ENCODE measurements around the gene PNCK. TPM values are rescaled to one million over a fixed set of nuclear protein-coding genes. Genes with fewer than 3 reads are reported as not detected.
A peak's percentile ranks its signal among the peaks of the same experiment; 100 is the strongest.

PNCK gene
- total RNA-seq, 1 donor from 2014 or later = 1.4 TPM

DNA sequence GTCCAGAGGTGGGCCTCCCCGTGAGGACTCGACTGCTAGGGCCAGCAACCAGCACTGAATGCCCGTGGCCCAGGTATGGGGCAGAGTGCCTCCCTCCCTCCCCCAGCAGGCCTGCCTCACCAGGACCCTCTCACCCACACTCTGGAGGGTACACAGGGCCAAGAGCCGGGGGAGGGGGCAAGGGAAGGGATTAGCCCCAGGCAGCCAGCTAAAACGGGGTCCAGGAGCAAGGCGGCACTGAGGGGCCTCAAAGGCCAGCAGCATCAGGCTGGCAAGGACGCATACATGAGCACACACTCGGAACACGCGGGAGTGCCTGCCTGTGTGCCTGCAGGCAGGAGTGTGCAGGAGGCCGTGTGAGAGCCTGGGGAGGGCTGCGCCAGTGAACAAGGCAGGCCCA is 44.9 kb downstream of the PNCK start:
- intact Hi-C loops (cut with DNase I) = no loop called here
- Histone ChIP-seq H3K4me3 (no peak overlapping the region), H3K9me3 (peaks cover 0 to 3% of the 10 kb centered on the region in 2 donors), H3K4me1 (no peaks in the 10 kb centered on the region), H3K36me3 (no peaks in the 10 kb centered on the region), H3K27ac (no peak overlapping the region), H3K27me3 (peaks cover 4% of the 10 kb centered on the region)
- DNase-seq (ENCODE audit: low spot score in 2 of 2) = peak in 1 of 2 donors; percentile 3
- TF ChIP-seq, protein P1, sequence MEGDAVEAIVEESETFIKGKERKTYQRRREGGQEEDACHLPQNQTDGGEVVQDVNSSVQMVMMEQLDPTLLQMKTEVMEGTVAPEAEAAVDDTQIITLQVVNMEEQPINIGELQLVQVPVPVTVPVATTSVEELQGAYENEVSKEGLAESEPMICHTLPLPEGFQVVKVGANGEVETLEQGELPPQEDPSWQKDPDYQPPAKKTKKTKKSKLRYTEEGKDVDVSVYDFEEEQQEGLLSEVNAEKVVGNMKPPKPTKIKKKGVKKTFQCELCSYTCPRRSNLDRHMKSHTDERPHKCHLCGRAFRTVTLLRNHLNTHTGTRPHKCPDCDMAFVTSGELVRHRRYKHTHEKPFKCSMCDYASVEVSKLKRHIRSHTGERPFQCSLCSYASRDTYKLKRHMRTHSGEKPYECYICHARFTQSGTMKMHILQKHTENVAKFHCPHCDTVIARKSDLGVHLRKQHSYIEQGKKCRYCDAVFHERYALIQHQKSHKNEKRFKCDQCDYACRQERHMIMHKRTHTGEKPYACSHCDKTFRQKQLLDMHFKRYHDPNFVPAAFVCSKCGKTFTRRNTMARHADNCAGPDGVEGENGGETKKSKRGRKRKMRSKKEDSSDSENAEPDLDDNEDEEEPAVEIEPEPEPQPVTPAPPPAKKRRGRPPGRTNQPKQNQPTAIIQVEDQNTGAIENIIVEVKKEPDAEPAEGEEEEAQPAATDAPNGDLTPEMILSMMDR (IDR thresholded peaks at IDR 0.05) = no peak

- Histone ChIP-seq H3K4me3 (no peak overlapping the region), H3K36me3 (no peaks in the 10 kb centered on the region), H3K4me1 (no peaks in the 10 kb centered on the region), H3K9me3 (peaks cover 0 to 3% of the 10 kb centered on the region in 2 donors), H3K27me3 (peaks cover 4% of the 10 kb centered on the region), H3K27ac (no peak overlapping the region)
- DNase-seq (ENCODE audit: low spot score in 2 of 2) = no peak
- TF ChIP-seq, protein P1 (IDR thresholded peaks at IDR 0.05) = no peak
- intact Hi-C loops (cut with DNase I) = no loop called here
Measured at GRCh38 chrX:153628129-153628528, 45.5 kb downstream of the PNCK start.

- DNase-seq (ENCODE audit: low spot score in 2 of 2) = peak in 1 of 2 donors; percentile 1
- Histone ChIP-seq H3K36me3 (no peaks in the 10 kb centered on the region), H3K4me3 (no peak overlapping the region), H3K27ac (no peak overlapping the region), H3K27me3 (peaks cover under 1% of the 10 kb centered on the region), H3K4me1 (no peaks in the 10 kb centered on the region), H3K9me3 (peaks cover 0 to 3% of the 10 kb centered on the region in 2 donors)
- TF ChIP-seq, protein P1 (IDR thresholded peaks at IDR 0.05) = no peak
- intact Hi-C loops (cut with DNase I) = no loop called here
Measured at GRCh38 chrX:153627675-153628111, 45.9 kb downstream of the PNCK start.

GRCh38 chrX:153626863-153627674 is 46.5 kb downstream of the PNCK start:
- TF ChIP-seq, protein P1 (IDR thresholded peaks at IDR 0.05) = no peak
- Histone ChIP-seq H3K27me3 (no peaks in the 10 kb centered on the region), H3K36me3 (no peaks in the 10 kb centered on the region), H3K27ac (no peak overlapping the region), H3K4me3 (no peak overlapping the region), H3K9me3 (peaks cover 0 to 3% of the 10 kb centered on the region in 2 donors), H3K4me1 (no peaks in the 10 kb centered on the region)
- no peak for DNase-seq (ENCODE audit: low spot score in 2 of 2)
- intact Hi-C loops (cut with DNase I) = no loop called here

- H3K4me3 ChIP-seq = no peak overlapping the region
- TF ChIP-seq, protein P1 (IDR thresholded peaks at IDR 0.05) = no peak
- intact Hi-C loops (cut with DNase I) = no loop called here
- H3K9me3 ChIP-seq = peaks cover 0 to 2% of the 10 kb centered on the region in 2 donors
- no peaks in the 10 kb centered on the region for H3K36me3 ChIP-seq
- H3K27ac ChIP-seq = no peak overlapping the region
- H3K4me1 ChIP-seq = no peaks in the 10 kb centered on the region
- no peaks in the 10 kb centered on the region for H3K27me3 ChIP-seq
- peak in 1 of 2 donors; percentile 0 for DNase-seq (ENCODE audit: low spot score in 2 of 2)
Measured at GRCh38 chrX:153626025-153626633, 47.5 kb downstream of the PNCK start.

All from ascending aorta (tissue), 2 donors.